HG03469 (cell line): ENCODE measurements around the gene SYT4.

Experiments used
- ATAC-seq: cut with Tn5 transposase; IDR thresholded peaks from one replicate; pipeline ENCODE4 v1.9.1; 2021; ENCODE audit warnings: mild to moderate bottlenecking, moderate library complexity, moderate number of reproducible peaks; ENCODE audit not compliant: unreplicated experiment

The SYT4 gene

GRCh38 chr18:43222501-43222900 is 54.8 kb downstream of the SYT4 start:
- no peak for ATAC-seq

- ATAC-seq = no peak
These were observed 56.6 kb downstream of the SYT4 start for GRCh38 chr18:43220691-43221090.
